ENCODE measurements around the gene ADD3. TPM values are rescaled to one million over a fixed set of nuclear protein-coding genes. Genes with fewer than 3 reads are reported as not detected.

ADD3 gene
- total RNA-seq, 1 experiment from 2014 or later: 32.4 TPM

GRCh38 chr10:110147961-110148360 is 140.2 kb downstream of the ADD3 start:
- intact Hi-C loops (cut with micrococcal nuclease; ENCODE audit: unreplicated experiment): no loop called here
- Histone ChIP-seq H3K27me3 (ENCODE audit: control insufficient read depth, insufficient read depth, low read length) (no peaks in the 10 kb centered on the region; the same call in 1 of the 2 replicates), H3K9me3 (ENCODE audit: control insufficient read depth, insufficient read depth, low read depth, low read length) (no peaks in the 10 kb centered on the region), H3K4me1 (ENCODE audit: control insufficient read depth, insufficient read depth, low read length) (no peaks in the 10 kb centered on the region), H3K36me3 (ENCODE audit: control insufficient read depth, insufficient read depth, low read length) (no peaks in the 10 kb centered on the region), H3K4me3 (ENCODE audit: low read depth in 2 of 2, low read length in 2 of 2) (no peak overlapping the region), H3K27ac (ENCODE audit: low read length) (no peak overlapping the region)
- DNase-seq (ENCODE audit: low read depth, low spot score) (no peak), ATAC-seq (no peak)
- BruUV-seq (replicated peaks): no TSS peak
- in situ Hi-C loops (cut with HindIII; ENCODE audit: low pct_unique_long_range_greater_than_20kb, low sequenced_read_pairs): no loop called here
- POLR2A ChIA-PET: no interaction called here
- TF ChIP-seq REST (IDR thresholded peaks at IDR 0.05; ENCODE audit: insufficient read depth in 1 of 2, low read depth in 2 of 2, low read length in 1 of 2) (no peak), SIN3A (IDR thresholded peaks at IDR 0.05; ENCODE audit: borderline replicate concordance, insufficient read depth, low read depth, low read length) (no peak), POLR2AphosphoS5 (IDR thresholded peaks at IDR 0.05; ENCODE audit: low read depth, low read length) (no peak), TCF7L2 (IDR thresholded peaks at IDR 0.05; ENCODE audit: low read depth, low read length) (no peak), CTCF (IDR thresholded peaks at IDR 0.05) (no peak)
- CTCF ChIA-PET: interaction anchor here (0.6 kb wide), 1 partner anchor 135 kb away, joined by 4 read pairs; no protein-coding TSS in a partner anchor

- in situ Hi-C loops (cut with HindIII; ENCODE audit: low pct_unique_long_range_greater_than_20kb, low sequenced_read_pairs) (no loop called here), intact Hi-C loops (cut with micrococcal nuclease; ENCODE audit: unreplicated experiment) (no loop called here)
- Histone ChIP-seq H3K4me3 (ENCODE audit: low read depth in 2 of 2, low read length in 2 of 2) (no peak overlapping the region), H3K27me3 (ENCODE audit: control insufficient read depth, insufficient read depth, low read length) (no peaks in the 10 kb centered on the region; the same call in 1 of the 2 replicates), H3K27ac (ENCODE audit: low read length) (no peak overlapping the region), H3K9me3 (ENCODE audit: control insufficient read depth, insufficient read depth, low read depth, low read length) (no peaks in the 10 kb centered on the region), H3K4me1 (ENCODE audit: control insufficient read depth, insufficient read depth, low read length) (no peaks in the 10 kb centered on the region), H3K36me3 (ENCODE audit: control insufficient read depth, insufficient read depth, low read length) (no peaks in the 10 kb centered on the region)
- no peak for DNase-seq (ENCODE audit: low read depth, low spot score)
- no peak for ATAC-seq
- CTCF ChIA-PET: no interaction called here
- POLR2A ChIA-PET: no interaction called here
- BruUV-seq (replicated peaks): no TSS peak
- TF ChIP-seq REST (IDR thresholded peaks at IDR 0.05; ENCODE audit: insufficient read depth in 1 of 2, low read depth in 2 of 2, low read length in 1 of 2) (no peak), CTCF (IDR thresholded peaks at IDR 0.05) (no peak), TCF7L2 (IDR thresholded peaks at IDR 0.05; ENCODE audit: low read depth, low read length) (no peak), POLR2AphosphoS5 (IDR thresholded peaks at IDR 0.05; ENCODE audit: low read depth, low read length) (no peak)
Measured at GRCh38 chr10:110149259-110149658, 141.5 kb downstream of the ADD3 start.

Data from Panc1 (cell line).